IPS DF 6.9 (cell line): ENCODE measurements around the gene TMEM39B.

Source experiments
- DNase-seq: peaks from one replicate; pipeline ENCODE4 v3.0.0-alpha.2; 2013; ENCODE audit warnings: low read depth, low spot score
- H3K27ac ChIP-seq: one replicate; pipeline ENCODE4 v1.5.1; 2013; ENCODE audit warnings: low read length, control low read depth
- H3K27me3 ChIP-seq: 2 replicates; pipeline ENCODE4 v1.6.1; 2013; ENCODE audit warnings: mild to moderate bottlenecking, low read length; ENCODE audit not compliant: control insufficient read depth, insufficient read depth
- H3K36me3 ChIP-seq: 2 replicates; pipeline ENCODE4 v1.6.1; 2013; ENCODE audit warnings: low read length; ENCODE audit not compliant: control insufficient read depth, insufficient read depth
- H3K4me1 ChIP-seq: 2 replicates; pipeline ENCODE4 v1.6.1; 2013; ENCODE audit warnings: low read length; ENCODE audit not compliant: control insufficient read depth, insufficient read depth
- H3K4me3 ChIP-seq: 2 replicates; pipeline ENCODE4 v1.5.1; 2013; ENCODE audit warnings: mild to moderate bottlenecking, low read length
- H3K9me3 ChIP-seq: 2 replicates; pipeline ENCODE4 v1.6.1; 2013; ENCODE audit warnings: low read length, inconsistent platforms; ENCODE audit not compliant: control insufficient read depth, insufficient read depth
- WGBS: extraction: QIAGEN DNeasy Blood & Tissue Kit; methylation state at CpG from one replicate; pipeline ENCODE4 v1.1.7; 2013; ENCODE audit warnings: mixed read lengths, missing lambda C conversion rate; ENCODE audit not compliant: insufficient read length, insufficient coverage; 5-methylcytosine and 5-hydroxymethylcytosine counted together

TMEM39B gene

GRCh38 chr1:32045772-32046171, 27.0 kb upstream of the TMEM39B start:
- H3K27me3 ChIP-seq = no peaks in the 10 kb centered on the region
- H3K4me3 ChIP-seq = no peak overlapping the region
- H3K27ac ChIP-seq = no peak overlapping the region
- no CpG with 5 or more reads among the region's 2 CpGs for WGBS
- H3K36me3 ChIP-seq = peaks cover 25% of the 10 kb centered on the region; the same call in 1 of the 2 replicates
- no peaks in the 10 kb centered on the region; the same call in 1 of the 2 replicates for H3K9me3 ChIP-seq
- no peak for DNase-seq
- no peaks in the 10 kb centered on the region for H3K4me1 ChIP-seq

DNA sequence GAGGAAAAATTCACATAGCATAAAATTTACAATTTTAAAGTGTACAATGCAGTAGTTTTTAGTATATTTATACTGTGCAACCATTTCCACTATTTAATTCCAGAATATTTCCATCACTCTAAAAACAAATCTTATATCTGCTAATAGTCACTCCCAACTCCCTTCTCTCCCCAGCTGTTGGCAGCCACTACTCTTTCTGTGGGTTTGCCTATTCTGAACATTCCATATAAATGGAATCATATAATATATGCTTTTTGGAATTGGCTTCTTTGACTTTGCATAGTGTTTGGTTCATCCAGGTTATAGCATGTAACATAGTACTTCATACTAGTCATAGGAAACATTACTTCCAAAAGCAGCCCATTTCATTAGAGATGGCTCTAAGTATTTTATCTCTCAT, 25.0 kb upstream of the TMEM39B start:
- Histone ChIP-seq H3K27me3 (no peaks in the 10 kb centered on the region), H3K4me1 (no peaks in the 10 kb centered on the region), H3K4me3 (no peak overlapping the region), H3K36me3 (peaks cover 18% of the 10 kb centered on the region; the same call in 1 of the 2 replicates), H3K27ac (no peak overlapping the region), H3K9me3 (no peaks in the 10 kb centered on the region; the same call in 1 of the 2 replicates)
- no peak for DNase-seq

GRCh38 chr1:32048440-32048839, 24.3 kb upstream of the TMEM39B start:
- WGBS = no CpG with 5 or more reads among the region's 2 CpGs
- H3K27me3 ChIP-seq = no peaks in the 10 kb centered on the region

DNA sequence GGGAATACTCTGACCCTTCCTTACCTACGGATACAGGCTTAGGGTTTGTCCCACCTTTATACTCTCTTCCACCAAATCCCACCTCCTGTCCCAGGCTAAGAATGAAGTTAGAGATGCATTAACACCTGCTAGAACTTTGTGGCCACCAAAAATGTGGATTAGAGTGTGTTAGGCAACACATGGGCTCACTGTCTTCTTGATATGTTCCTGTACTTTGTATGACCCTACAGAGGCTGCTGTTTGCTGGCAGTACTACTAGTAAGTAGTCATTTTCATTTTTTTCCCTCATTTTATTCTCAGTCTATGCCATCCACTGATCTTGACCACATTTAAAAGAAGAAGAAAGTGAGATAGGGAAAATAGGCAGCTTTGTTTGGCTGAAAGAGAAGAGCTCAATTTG, 21.0 kb upstream of the TMEM39B start:
- no peak for DNase-seq
- no peaks in the 10 kb centered on the region for H3K27me3 ChIP-seq
- no peak overlapping the region for H3K4me3 ChIP-seq
- no CpG with 5 or more reads among the region's 1 CpG for WGBS
- no peaks in the 10 kb centered on the region for H3K4me1 ChIP-seq
- no peaks in the 10 kb centered on the region; the same call in 1 of the 2 replicates for H3K9me3 ChIP-seq
- H3K36me3 ChIP-seq = peaks cover 16% of the 10 kb centered on the region; the same call in 1 of the 2 replicates
- H3K27ac ChIP-seq = no peak overlapping the region

More at GRCh38 chr1:32048440-32048839, 24.3 kb upstream of the TMEM39B start:
- no peak for DNase-seq
- Histone ChIP-seq H3K27ac (no peak overlapping the region), H3K9me3 (no peaks in the 10 kb centered on the region; the same call in 1 of the 2 replicates), H3K4me3 (no peak overlapping the region), H3K4me1 (no peaks in the 10 kb centered on the region), H3K36me3 (peaks cover 20% of the 10 kb centered on the region; the same call in 1 of the 2 replicates)

DNA sequence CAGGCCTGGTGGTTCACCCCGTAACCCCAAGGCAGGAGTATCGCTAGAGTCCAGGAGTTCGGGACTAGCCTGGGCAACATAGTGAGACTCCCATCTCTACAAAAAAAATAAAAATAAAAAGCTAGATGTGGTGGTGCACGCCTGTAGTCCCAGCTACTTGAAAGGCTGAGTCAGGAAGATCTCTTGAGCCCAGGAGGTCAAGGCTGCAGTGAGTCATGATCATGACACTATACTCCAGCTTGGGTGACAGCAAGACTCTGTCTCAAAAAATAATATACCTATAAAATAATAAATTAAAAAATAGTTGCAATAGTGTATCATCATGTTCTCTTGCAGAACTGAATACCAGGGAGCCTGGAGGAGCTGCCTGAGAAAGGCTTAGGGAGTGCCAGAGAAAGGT, 19.9 kb upstream of the TMEM39B start:
- Histone ChIP-seq H3K4me1 (no peaks in the 10 kb centered on the region), H3K36me3 (peaks cover 13% of the 10 kb centered on the region; the same call in 1 of the 2 replicates), H3K4me3 (no peak overlapping the region), H3K9me3 (no peaks in the 10 kb centered on the region), H3K27me3 (no peaks in the 10 kb centered on the region), H3K27ac (no peak overlapping the region)
- no CpG with 5 or more reads among the region's 4 CpGs for WGBS
- no peak for DNase-seq

GRCh38 chr1:32055416-32055815, 17.3 kb upstream of the TMEM39B start:
- WGBS = no CpG with 5 or more reads among the region's 5 CpGs
- no peak for DNase-seq
- Histone ChIP-seq H3K9me3 (no peaks in the 10 kb centered on the region), H3K4me1 (no peaks in the 10 kb centered on the region), H3K27ac (no peak overlapping the region), H3K36me3 (peaks cover 13% of the 10 kb centered on the region; the same call in 1 of the 2 replicates), H3K27me3 (no peaks in the 10 kb centered on the region), H3K4me3 (no peak overlapping the region)

GRCh38 chr1:32056598-32056997, 16.1 kb upstream of the TMEM39B start:
- H3K27me3 ChIP-seq = no peaks in the 10 kb centered on the region
- H3K4me3 ChIP-seq = no peak overlapping the region
- DNase-seq = no peak
- H3K9me3 ChIP-seq = no peaks in the 10 kb centered on the region
- H3K27ac ChIP-seq = no peak overlapping the region
- no peaks in the 10 kb centered on the region for H3K4me1 ChIP-seq
- WGBS = no CpG with 5 or more reads among the region's 1 CpG
- H3K36me3 ChIP-seq = peaks cover 13% of the 10 kb centered on the region; the same call in 1 of the 2 replicates

DNA sequence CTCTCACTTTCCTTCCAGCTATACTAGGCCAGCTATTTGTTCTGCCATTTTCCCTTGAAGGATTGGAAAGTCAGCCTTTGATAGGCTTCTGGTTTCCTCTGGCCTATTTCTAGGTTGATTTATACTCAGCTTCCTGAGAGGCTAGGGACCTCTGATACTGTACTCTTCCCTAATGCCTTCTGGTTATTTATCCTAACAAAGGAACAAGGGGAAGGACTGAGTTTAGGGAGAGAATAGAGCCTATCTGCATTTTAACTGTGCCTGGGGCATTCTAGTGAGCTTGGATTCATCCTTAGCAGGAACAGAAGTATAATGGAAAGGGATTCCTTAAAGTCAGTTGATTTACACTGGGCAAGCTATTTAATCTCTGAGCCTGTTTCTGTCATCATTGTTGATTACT, 11.8 kb upstream of the TMEM39B start:
- H3K36me3 ChIP-seq = peaks cover 7% of the 10 kb centered on the region; the same call in 1 of the 2 replicates
- no peak for DNase-seq

DNA sequence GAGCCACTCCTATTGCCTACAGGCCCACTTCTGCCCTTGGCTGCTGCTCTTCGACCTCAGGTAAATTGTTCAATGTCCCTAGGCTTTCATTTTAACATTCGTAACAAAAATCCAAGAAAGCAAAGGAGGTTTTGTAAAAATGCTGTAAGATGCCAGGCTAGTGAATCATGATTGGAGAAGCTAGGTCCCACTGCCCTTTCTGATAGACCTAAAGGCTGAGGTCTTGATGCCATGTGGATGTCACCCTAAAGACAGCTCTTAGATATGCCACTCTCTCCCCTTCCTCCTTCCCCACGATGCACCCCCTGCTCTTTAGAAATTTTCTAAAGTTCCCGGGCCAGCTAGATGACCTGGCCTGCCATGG, 9.9 kb upstream of the TMEM39B start:
- no peak overlapping the region for H3K27ac ChIP-seq
- DNase-seq = no peak
- peaks cover 3% of the 10 kb centered on the region; the same call in 1 of the 2 replicates for H3K4me1 ChIP-seq
- no peaks in the 10 kb centered on the region for H3K9me3 ChIP-seq
- H3K4me3 ChIP-seq = no peak overlapping the region
- no peaks in the 10 kb centered on the region for H3K27me3 ChIP-seq
- no CpG with 5 or more reads among the region's 4 CpGs for WGBS
- peaks cover 3% of the 10 kb centered on the region; the same call in 1 of the 2 replicates for H3K36me3 ChIP-seq

More for the DNA sequence above, 11.8 kb upstream of the TMEM39B start:
- no peak overlapping the region for H3K27ac ChIP-seq
- no peaks in the 10 kb centered on the region for H3K27me3 ChIP-seq
- H3K4me3 ChIP-seq = no peak overlapping the region
- H3K4me1 ChIP-seq = peaks cover 3% of the 10 kb centered on the region; the same call in 1 of the 2 replicates
- H3K9me3 ChIP-seq = no peaks in the 10 kb centered on the region

GRCh38 chr1:32063261-32063681, 9.5 kb upstream of the TMEM39B start:
- no CpG with 5 or more reads among the region's 1 CpG for WGBS
- H3K27ac ChIP-seq = no peak overlapping the region
- no peak for DNase-seq

More at GRCh38 chr1:32063261-32063681, 9.5 kb upstream of the TMEM39B start:
- peaks cover 3% of the 10 kb centered on the region; the same call in 1 of the 2 replicates for H3K36me3 ChIP-seq
- no peaks in the 10 kb centered on the region for H3K9me3 ChIP-seq
- no peak overlapping the region for H3K4me3 ChIP-seq
- peaks cover 3% of the 10 kb centered on the region; the same call in 1 of the 2 replicates for H3K4me1 ChIP-seq
- no peaks in the 10 kb centered on the region for H3K27me3 ChIP-seq
